Stimulated activated CD4-positive, alpha-beta T cell treated with anti-CD3 and anti-CD28 coated beads, Interleukin-1b, Interleukin-23, amount 100 ng/mL, for 4 hours (primary cell): ENCODE data around the gene SLC27A1.
"Not testable (repeated sequence)": the region's sequence is repeated elsewhere in the genome, so short reads cannot be mapped to it uniquely, and the experiment has no call there.

Experiments
- DNase-seq, 2 donors: peaks; one replicate each; pipeline ENCODE4 v3.0.0-alpha.2; 2020; ENCODE audit warnings: low read depth in 2 of 2

SLC27A1 gene

DNA sequence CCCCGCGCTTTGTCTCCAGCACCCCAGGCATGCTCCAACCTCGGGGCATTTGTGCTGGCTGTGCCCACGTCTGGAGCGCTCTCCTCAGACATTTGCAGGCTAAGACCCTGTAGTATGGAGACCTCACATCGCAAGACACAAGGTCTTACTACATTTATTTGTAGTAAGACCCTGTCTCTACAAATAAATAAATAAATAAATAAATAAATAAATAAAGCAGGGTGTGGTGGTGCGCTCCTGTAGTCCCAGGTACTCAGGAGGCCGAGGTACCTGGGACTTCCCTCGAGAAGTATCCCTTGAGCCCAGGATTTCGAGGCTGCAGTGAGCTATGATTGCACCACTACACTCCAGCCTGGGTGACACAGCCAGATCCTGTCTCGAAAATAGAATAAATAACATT, 14.2 kb upstream of the SLC27A1 start:
- no peak for DNase-seq

DNA sequence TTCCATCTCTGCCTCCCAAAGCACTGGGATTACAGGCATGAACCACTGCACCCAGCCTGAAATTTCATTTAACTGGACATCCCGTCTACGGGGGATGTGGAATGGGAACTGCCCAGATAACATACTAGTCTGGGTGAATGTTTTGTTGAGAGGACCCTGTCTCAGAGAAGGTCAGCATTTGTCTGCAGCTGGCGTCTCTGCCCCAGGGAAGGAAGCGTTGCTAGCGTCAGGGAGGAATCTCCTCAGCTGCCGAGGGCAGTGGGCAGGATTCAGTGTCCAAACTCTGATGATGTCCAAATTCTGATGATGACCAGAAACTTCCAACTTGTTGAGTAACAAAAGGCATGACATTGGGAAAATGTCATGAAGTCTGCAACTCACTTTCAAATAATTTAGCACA, 12.7 kb upstream of the SLC27A1 start:
- no peak for DNase-seq

DNA sequence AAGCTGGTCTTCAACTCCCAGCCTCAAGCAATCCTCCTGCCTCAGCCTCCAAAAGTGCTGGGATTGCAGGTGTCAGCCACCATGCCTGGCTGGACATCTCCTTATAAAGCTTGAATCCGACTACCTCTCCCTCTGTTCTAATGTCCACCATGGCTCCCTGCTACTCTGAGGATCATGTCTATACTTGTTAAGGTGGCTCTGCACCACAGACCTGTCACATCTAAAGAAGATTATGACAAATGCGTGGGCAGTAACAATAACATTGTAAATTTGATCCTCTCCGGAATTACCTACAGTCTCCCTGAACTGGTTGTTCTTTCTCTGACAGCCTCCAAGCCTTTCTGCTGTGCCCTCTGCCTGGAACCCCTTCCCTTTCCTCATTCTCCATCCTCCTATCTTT, 11.4 kb upstream of the SLC27A1 start:
- no peak for DNase-seq

DNA sequence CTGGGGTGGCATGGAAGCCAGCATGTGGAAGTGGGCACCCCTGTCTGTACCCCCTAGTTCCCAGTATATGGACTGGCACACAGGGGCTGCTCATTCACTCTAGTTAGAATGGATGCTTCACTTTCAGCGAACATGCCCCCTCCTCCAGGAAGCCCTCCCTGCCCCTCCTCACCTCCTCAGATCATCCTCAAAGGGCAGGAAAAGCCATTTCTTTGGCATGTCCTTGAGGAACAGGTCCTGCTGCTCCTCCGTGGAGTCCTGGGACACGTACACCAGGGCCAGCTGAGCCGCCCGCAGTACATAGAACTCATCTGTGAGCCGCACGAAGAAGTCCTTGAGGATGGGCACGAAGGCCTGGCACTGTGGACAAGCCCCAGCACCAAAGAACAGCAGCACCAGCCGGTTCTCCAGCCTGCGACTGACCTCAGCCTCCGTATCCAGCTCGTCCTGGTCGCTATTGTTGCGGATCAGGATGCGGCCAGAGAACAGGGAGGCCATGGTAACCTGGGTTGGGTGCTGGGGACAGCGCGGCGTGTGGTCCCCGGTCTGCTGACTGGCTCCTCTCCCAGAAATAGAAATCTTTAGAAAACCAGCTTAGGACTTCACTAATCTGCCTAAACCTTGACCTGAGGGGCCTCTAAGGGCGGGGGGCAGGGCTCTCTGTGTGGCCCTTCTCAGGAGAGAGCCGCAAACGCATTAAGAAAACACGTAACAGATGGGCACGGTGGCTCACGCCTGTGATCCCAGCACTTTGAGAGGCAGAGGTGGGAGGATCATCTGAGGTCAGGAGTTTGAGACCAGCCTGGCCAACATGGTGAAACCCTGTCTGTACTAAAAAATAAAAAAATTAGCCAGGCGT, 9.7 kb upstream of the SLC27A1 start, which contains the start of gene NXNL1:
TSS of gene NXNL1 (minus strand) at position 555 of the 859 bp plus-strand sequence. CDS start at position 498, 57 bp downstream.
- DNase-seq: no peak

DNA sequence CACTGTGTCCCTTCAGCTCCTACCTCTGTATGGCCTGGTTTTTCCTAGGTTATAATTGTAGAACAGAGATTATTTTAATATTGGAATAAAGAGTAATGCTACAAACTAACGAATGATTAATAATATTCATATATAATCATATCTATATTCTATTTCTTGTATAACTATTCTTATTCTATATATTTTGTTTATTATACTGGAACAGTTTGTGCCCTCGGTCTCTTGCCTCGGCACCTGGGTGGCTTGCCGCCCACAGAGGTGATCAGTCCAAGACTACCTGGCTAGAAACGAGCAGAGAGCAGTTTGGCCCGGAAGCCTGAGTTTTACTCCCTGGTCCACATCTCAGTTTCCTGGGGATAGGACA, 3.9 kb upstream of the SLC27A1 start:
- no peak for DNase-seq

DNA sequence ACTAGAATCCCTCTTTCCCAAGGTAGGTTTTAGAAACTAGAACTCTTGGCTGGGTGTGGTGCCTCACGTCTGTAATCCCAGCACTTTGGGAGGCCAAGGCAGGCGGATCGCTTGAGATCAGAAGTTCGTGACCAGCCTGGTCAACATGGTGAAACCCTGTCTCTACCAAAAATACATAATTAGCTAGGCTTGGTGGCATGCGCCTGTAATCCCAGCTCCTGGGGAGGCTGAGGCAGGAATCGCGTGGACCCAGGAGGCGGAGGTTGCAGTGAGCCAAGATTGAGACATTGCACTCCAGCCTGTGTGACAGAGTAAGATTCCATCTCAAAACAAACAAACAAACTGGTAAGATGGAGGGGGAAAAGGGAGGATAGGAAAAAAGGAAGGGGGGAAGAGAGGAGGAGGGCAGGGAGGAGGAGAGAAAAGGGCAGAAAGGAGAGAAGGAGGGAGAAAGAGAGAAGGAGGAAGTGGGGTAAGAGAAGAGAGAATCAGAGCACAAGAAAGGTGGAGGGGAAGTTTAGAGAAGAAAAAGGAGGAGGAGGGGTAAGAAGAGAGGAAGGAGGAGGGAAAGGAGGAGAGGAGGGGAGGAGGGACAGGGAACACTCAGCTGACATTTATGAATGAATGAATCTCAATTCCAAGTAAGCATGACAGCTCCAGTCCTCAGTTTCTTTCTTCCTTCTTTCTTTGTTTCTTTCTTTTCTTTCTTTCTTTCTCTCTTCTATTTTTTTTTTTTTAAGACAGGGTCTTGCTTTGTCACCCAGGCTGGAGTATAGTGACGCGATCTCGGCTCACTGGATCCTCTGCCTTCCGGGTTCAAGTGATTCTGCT, 2.6 kb upstream of the SLC27A1 start:
- DNase-seq: no peak

DNA sequence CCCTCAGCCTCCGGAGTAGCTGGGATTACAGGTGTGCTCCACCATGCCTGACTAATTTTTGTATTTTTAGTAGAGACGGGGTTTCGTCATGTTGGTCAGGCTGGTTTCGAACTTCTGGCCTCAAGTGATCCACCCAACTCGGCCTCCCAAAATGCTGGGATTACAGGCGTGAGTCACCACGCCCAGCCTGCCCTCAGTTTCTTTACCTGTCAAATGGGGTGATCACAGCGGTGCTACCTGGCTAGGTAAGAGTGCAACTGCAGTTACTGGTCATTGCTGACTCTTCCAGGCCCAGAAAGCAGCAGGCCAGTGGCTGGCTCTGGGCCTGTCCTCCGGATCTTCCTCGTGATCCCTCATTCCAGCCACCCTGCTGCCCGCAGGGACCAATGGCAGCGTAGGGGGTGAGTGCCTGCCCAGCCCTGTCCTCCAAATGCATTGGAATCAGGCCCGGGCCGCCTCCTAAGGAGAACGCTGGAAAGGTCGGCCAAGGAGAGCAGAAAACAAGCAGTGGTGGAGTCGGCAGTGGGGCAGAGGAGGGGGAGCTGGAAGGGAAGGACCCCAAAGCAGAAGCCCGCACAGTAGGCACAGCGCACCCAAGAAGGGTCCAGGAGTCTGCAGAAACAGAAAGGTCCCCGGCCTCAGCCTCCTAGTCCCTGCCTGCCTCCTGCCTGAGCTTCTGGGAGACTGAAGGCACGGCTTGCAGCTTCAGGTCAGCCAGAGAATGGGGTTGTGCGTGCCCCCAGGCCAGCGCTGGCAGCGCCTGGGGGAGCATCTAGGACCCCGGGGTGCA, 1.8 kb upstream of the SLC27A1 start:
- DNase-seq: no peak

DNA sequence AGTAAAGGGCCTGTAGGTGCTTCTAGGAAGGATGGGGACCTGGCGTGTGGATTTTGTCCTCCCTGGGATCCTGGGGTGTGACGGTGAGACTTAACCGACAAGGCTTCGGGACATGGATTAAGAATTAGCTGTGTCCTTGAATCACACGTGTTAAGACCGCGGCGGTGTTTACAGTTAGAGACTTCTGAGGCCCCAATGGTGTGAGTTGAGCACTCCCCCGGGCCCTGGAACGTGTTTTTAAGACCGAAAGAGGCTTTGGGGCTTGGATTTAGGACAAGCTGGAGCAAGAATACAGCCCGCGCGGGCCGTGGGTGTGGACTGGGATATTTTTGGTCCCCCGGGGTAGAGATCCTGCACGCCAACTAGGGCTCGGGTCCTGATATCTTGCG, 1.2 kb upstream of the SLC27A1 start:
- DNase-seq: no peak

DNA sequence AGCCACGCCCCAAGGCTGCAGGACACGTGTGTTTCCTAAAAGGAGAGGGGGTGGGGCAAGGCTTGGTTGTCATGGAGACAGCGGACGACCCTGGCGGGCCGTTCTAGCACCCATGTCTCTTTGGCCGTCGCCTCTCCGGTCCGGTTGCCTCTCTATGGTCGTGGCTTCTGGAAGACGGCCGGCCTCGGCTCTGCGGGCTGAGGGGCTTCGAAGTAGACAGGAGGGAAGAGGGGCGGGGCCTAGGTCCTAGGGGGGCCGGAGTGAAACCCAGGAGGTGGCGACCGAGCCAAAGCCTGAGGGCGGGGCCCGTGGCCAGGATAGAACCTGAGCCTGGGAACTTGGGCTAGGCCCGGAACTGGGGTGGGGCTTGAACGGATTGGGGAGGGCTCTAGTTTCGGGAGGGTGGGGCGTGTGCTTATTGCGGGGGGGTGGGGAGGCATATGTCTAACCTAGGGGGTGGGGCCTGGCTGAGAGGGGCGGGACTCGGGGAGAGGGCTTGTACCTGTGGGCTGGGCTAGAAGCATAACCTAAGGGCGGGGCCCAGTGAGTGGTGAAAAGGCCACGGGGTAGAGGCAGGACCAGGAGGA, 750 bp upstream of the SLC27A1 start:
- peak; percentile 86 to 90 for DNase-seq

DNA sequence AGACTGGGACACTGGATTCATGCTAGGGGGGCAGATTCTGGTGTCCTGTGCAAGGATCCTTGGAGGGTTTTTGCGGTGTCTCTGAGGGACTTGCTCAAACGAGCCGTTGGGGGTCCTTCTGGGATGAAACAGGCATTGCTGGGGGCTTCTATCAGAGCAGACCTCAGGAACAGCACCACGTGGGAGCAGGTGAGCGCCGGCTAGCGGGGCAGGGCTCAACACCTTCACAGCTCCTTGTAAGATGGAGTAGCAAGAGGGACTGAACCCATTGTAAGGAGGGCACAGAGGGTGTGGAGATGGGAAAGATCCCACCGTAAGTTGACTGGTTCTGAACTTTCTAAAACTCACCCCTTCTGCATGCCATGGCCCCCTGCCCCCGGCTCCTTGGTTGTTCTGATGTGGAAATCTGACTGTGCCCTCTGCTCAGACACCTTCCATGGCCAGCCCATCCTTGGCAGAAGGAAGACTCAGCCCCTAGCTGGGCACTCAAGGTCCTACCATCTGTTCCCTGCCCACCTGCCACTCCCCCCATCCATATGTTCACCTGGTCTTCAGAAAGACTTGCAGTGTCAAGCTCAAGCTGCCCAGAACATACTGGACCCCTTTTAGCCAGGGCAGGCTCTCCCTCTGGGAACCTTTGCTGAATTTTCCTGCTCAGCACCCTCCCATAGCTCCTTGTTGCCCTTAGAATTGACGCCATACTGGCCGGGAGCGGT, 1.2 kb downstream of the SLC27A1 start:
- no peak for DNase-seq

DNA sequence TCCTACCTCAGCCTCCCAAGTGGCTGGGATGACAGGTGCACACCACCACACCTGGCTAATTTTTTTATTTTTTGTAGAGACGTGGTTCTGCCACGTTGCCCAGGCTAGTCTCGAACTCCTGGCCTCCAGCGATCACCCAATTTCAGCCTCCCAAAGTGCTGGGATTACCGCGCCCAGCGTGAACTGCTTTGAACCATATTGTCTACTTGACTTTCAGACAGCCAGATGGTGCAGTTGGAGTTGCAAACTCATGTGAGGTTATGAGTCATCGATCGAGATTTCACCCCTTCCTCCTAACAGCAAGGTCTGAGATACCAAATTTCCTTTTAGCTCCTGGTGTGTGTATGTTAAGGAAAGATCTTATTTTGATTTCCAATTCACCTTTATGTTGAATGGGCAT, 2.7 kb downstream of the SLC27A1 start:
- no peak for DNase-seq

DNA sequence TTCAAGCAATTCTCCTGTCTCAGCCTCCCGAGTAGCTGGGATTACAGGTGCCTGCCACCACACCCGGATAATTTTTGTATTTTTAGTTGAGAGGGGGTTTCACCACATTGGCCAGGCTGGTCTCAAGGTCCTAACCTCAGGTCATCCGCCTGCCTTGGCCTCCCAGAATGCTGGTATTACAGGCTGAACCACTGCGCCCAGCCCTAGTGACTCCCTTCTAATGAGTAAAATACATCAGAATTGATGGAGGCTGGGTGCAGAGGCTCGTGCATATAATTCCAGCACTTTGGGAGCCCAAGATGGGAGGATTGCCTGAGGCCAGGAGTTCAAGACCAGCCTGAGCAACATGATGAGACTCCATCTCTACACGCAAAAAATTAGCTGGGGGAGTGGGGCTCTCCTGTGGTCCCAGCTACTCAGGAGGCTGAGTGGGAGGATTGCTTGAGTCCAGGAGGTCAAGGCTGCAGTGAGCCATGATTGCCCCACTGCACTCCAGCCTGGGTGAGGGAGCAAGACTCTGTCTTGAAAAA, 4.8 kb downstream of the SLC27A1 start:
- DNase-seq: not testable (repeated sequence)

DNA sequence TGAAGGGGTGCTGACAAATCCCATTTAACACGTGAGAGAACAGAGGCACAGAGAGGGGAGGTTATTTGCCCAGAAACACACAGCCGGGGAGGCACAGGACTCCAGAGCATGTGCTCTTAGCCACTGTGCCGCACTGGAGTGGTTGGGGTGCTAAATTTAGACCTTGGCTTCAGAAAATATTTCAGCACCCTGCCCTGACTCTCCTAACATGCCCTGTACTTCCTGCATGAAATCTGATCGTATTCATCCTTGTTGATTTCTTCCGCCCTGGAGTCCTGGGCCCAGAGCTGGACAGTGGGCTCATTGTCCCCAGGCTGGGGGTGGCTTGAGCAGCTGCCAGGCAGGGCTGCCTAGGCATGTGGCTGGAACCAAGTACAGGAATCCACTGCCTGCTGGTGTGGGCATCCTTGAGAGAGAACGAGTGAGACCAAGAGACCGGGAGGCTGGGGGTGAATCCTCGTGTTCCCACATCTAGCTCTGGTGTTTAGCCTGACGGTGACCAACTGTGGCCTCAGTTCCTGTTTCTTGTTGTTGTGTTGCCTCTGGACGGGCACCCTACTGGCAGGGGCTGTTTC, 5.3 kb downstream of the SLC27A1 start:
- no peak for DNase-seq

DNA sequence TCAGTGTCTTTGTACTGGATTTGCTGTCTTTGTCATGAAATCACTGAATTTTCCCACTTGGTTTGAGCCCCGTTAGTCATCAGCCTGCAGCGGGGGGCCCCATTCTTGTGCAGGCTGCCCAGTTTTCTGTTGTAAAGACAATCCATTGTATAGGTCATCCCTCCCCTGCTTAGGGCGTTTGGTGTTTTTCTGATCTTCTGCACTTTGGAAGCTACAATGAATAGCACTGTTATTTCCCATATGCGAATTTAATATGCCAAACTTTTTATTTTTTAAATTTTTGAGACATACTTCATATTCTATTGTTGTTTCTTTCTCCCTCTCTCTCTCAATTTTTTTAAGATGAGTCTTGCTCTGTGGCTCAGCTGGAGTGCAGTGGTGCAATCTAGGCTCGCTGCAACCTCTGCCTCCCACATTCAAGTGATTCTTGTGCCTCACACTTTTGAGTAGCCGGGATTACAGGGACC, 9.0 kb downstream of the SLC27A1 start:
- no peak for DNase-seq

DNA sequence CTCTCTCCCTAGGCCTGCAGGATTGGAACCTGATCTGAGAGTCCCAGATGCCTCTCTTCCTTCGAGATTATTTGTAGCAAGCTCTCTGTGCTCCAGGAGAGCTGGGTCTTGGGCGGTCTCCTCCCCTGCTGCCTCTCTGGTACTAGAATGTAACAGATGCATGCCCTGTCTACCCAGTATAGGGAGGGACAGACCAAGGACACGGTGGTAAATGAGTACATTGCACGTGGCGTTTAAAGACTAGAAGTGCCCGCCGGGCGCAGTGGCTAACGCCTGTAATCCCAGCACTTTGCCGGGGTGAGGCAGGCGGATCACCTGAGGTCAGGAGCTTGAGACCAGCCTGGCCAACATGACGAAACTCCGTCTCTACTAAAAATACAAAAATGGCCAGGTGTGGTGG, 11.7 kb downstream of the SLC27A1 start:
- DNase-seq: no peak

DNA sequence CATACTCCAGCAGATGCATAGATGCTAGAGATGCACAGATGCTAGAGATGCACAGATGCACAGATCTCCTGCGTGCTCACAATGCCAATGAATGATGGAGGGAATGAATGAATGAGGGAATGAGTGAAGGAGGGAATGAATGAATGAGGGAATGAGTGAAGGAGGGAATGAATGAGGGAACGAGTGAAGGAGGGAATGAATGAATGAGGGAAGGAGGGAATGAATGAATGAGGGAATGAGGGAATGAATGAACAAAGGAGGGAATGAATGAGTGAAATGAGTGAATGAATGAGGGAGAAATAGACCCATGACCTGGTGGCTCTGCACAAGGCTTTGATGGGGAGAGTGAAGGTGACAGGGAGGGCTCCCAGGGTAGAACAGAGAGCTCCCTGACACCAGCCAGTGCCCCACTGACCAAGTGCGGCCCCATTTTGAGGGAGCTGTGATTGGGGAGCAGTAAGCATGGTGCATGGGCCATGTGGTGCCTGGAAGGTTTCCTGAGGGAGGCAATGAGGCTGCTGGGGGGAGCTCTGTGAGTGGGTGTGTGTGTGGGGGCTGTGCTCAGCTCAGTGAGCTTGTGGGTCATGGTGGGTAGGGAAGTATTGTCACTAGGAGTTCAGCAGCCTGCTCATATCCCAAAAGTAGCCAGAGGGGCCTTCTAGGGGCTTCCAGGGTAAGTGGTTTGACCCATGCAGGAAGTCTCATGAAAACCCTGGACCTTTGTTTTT, 12.7 kb downstream of the SLC27A1 start:
- DNase-seq: no peak

DNA sequence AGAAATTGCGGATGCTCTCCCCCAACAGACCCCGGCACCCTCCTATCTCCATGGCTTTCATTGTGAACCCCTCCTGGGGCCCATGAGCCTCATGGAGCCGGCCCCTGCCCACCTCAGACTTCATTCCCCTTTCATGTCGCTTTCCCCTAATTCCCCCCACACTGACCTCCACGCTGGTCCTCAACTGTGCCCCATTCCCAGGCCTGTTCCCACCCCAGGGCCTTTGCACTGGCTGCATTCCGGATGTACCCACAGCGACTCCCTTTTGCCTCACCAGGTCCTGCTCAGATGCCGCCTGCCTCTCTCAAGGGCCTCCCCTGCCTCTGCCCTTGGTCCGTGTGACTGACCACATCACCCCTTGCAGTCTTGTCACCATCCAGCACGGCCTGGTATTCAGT, 13.3 kb downstream of the SLC27A1 start:
- no peak for DNase-seq

DNA sequence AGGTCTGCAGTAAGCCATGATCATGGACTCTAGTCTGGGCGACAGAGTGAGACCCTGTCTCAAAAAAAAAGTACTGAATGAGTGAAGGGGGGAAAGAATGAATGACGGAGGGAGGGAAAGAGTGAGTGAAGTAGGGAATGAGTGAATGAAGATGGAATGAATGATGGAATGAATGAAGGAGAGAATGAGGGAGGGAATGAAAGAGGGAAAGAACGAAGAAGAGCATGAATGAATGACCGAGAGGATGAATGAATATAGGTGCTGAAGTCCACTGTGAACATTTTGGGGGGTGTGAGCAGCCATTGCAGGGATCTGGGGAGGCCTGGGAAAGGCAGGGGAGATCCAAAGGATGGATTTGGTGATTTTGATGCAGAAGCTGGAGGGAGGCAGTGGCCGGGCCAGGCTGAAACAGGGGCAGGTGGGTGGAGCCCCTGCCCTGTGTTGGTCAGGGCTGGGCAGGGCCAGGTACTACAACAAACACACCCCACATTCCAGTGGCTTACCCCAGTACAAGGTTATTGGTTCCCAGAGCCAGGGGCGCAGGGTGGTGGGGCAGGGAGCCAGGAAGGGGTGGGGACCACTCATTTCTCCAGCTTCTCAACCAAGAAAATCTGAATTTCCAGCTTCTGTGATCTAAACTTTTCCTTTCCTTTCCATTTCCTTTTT, 14.3 kb downstream of the SLC27A1 start:
- DNase-seq: no peak

DNA sequence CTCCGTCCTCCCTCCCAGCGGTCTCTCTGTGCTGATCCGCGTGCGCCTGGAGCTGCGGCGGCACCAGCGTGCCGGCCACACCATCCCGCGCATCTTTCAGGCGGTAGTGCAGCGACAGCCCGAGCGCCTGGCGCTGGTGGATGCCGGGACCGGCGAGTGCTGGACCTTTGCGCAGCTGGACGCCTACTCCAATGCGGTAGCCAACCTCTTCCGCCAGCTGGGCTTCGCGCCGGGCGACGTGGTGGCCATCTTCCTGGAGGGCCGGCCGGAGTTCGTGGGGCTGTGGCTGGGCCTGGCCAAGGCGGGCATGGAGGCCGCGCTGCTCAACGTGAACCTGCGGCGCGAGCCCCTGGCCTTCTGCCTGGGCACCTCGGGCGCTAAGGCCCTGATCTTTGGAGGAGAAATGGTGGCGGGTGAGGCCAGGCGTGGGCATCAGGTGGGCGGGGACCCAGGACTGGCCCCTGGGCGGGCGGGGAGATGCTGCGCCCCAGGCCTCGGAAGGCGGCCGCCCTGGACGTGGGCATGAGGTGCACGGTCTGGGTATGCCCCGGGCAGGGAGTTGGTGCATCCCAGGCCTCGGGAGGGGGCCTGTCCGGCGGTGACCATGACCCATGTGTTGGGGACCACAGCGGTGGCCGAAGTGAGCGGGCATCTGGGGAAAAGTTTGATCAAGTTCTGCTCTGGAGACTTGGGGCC, 16.4 kb downstream of the SLC27A1 start:
- DNase-seq: no peak
